K562 (cell line): Measurements from ENCODE around the gene TBC1D2. TPM values are rescaled to one million over a fixed set of nuclear protein-coding genes. Genes with fewer than 3 reads are reported as not detected.
A peak's percentile ranks its signal among the peaks of the same experiment; 100 is the strongest.

Experiments
- ATAC-seq: fragments of 200-7000 bp; cut with Tn5 transposase; 3 replicates; pipeline ENCODE4 v1.9.1; 2020; ENCODE audit warnings: moderate library complexity
- BruUV-seq: library from RNA; stranded (reverse); fragments of 400-500 nt; replicated peaks from 2 replicates; lab custom pipeline; 2021; lab: Mats Ljungman, UMichigan
- CTCF ChIA-PET: fragments of 300-600 bp; formaldehyde crosslinking; extraction: SDS; loops from one replicate; lab custom pipeline; 2021; ENCODE audit warnings: low intra/inter-chr PET ratio; lab: Yijun Ruan, JAX
- POLR2A ChIA-PET: fragments of 300-600, 350-650 bp; sonication (Branson Sonifier 250); formaldehyde crosslinking; extraction: SDS; loops from one replicate; lab custom pipeline; 2021; ENCODE audit warnings: antibody characterized with exemption, inconsistent platforms; lab: Yijun Ruan, JAX
- DNase-seq, 4 experiments: peaks; one replicate each; pipeline versions ENCODE4 v3.0.0 to v3.0.0-alpha.2; 2011 to 2018; ENCODE audit warnings: low spot score in 3 of 4, mixed read lengths in 3 of 4; ENCODE audit errors: extremely low read depth in 1 of 4
- FAIRE-seq: peaks from 2 replicates; lab custom pipeline; 2011; peaks lifted over from hg19 to GRCh38; lab: Jason Lieb, UNC
- H2AFZ ChIP-seq: 2 replicates; pipeline ENCODE4 v1.6.0; 2011; ENCODE audit warnings: low read depth, low read length, control low read depth, inconsistent platforms
- H3K27ac ChIP-seq: fragments of 200-600 bp; 3 replicates; pipeline ENCODE4 v1.8.0; 2011; ENCODE audit warnings: low read depth, mild to moderate bottlenecking, control low read depth, inconsistent platforms, low read length, moderate library complexity, mixed read lengths; ENCODE audit errors: extremely low read depth
- H3K27me3 ChIP-seq, 2 experiments: fragments of 300-600 bp in 1 of 2; 2 replicates in 1 of 2; 3 replicates in 1 of 2; pipeline versions ENCODE4 v1.6.0 to v1.8.0; 2011; ENCODE audit warnings: inconsistent platforms in 2 of 2, low read length in 2 of 2, mild to moderate bottlenecking in 1 of 2, mixed read lengths in 1 of 2, moderate library complexity in 1 of 2; ENCODE audit not compliant: control insufficient read depth in 2 of 2, insufficient read depth in 2 of 2
- H3K36me3 ChIP-seq: fragments of 300-600 bp; 3 replicates; pipeline ENCODE4 v1.8.0; 2011; ENCODE audit warnings: mild to moderate bottlenecking, low read length, inconsistent platforms; ENCODE audit not compliant: control insufficient read depth, insufficient read depth
- H3K4me1 ChIP-seq, 2 experiments: fragments of 200-600 bp in 1 of 2; replicated peaks in 1 of 2; 2 replicates in 1 of 2; 3 replicates in 1 of 2; pipeline versions ENCODE4 v1.5.1 to v1.8.0; 2011; ENCODE audit warnings: inconsistent platforms in 2 of 2, low read length in 2 of 2, mild to moderate bottlenecking in 1 of 2, mixed read lengths in 1 of 2, moderate library complexity in 1 of 2; ENCODE audit not compliant: control insufficient read depth in 2 of 2, insufficient read depth in 2 of 2
- H3K4me2 ChIP-seq: 2 replicates; pipeline ENCODE4 v1.6.1; 2011; ENCODE audit warnings: low read length, control low read depth, inconsistent platforms, mixed read lengths; ENCODE audit not compliant: insufficient read depth
- H3K4me3 ChIP-seq: fragments of 200-600 bp; sonication (generic), shearing (Covaris generic); 2 replicates; pipeline ENCODE4 v1.5.1; 2016; ENCODE audit warnings: control low read depth, inconsistent platforms
- H3K79me2 ChIP-seq: fragments of 200-600 bp; 3 replicates; pipeline ENCODE4 v1.8.0; 2011; ENCODE audit warnings: low read length, inconsistent platforms; ENCODE audit not compliant: control insufficient read depth, insufficient read depth
- H3K9ac ChIP-seq, 2 experiments: 2 replicates each; pipeline versions ENCODE4 v1.6.0 to v1.6.1; 2011; ENCODE audit warnings: low read depth in 2 of 2, low read length in 2 of 2, control low read depth in 1 of 2, inconsistent platforms in 1 of 2, mild to moderate bottlenecking in 1 of 2, mixed read lengths in 1 of 2; ENCODE audit not compliant: insufficient read depth in 1 of 2
- H3K9me1 ChIP-seq: one replicate; pipeline ENCODE4 v1.6.0; 2011; ENCODE audit warnings: inconsistent platforms, mild to moderate bottlenecking, low read length, moderate library complexity; ENCODE audit not compliant: control insufficient read depth, insufficient read depth
- H3K9me3 ChIP-seq: replicated peaks from 2 replicates; pipeline ENCODE4 v1.5.1; 2011; ENCODE audit warnings: low read depth, low read length, inconsistent platforms; ENCODE audit not compliant: control insufficient read depth, insufficient read depth
- H4K20me1 ChIP-seq: replicated peaks from 2 replicates; pipeline ENCODE4 v1.6.1; 2011; ENCODE audit warnings: low read length, inconsistent platforms, mixed read lengths; ENCODE audit not compliant: control insufficient read depth, insufficient read depth
- ARHGAP35 ChIP-seq: fragments of 450-650 bp; IDR thresholded peaks from 2 replicates; pipeline ENCODE4 v1.6.1; 2018; ENCODE audit not compliant: partially characterized antibody
- BCOR ChIP-seq: fragments of 450-650 bp; IDR thresholded peaks from 2 replicates; pipeline ENCODE4 v1.6.1; 2016
- ELF4 ChIP-seq: fragments of 450-650 bp; formaldehyde crosslinking; IDR thresholded peaks from 2 replicates; pipeline ENCODE4 v1.4.0; 2022; ENCODE audit warnings: missing genetic modification characterization
- FOXK2 ChIP-seq, 2 experiments: fragments of 450-650 bp; IDR thresholded peaks in 1 of 2; conservative IDR thresholded peaks in 1 of 2; 2 replicates each; pipeline ENCODE4 v1.6.1; 2016; ENCODE audit warnings: low read depth in 2 of 2, mild to moderate bottlenecking in 1 of 2
- HDAC1 ChIP-seq, 2 experiments: fragments of 450-650 bp; IDR thresholded peaks; 2 replicates each; pipeline ENCODE4 v1.6.1; 2016 to 2017; ENCODE audit warnings: inconsistent platforms in 1 of 2, mild to moderate bottlenecking in 1 of 2, moderate library complexity in 1 of 2
- HLTF ChIP-seq: fragments of 450-650 bp; IDR thresholded peaks from 2 replicates; pipeline ENCODE4 v1.6.1; 2016
- KDM4B ChIP-seq, 2 experiments: fragments of 450-650 bp in 1 of 2; sonication (generic) in 1 of 2; IDR thresholded peaks; 2 replicates each; pipeline ENCODE4 v1.6.1; 2016 to 2017; ENCODE audit warnings: borderline replicate concordance in 2 of 2, antibody characterized with exemption in 1 of 2, low read depth in 1 of 2, mild to moderate bottlenecking in 1 of 2
- MAFK ChIP-seq: IDR thresholded peaks from 2 replicates; pipeline ENCODE4 v1.6.1; 2011; ENCODE audit warnings: low read length, improper control_type of control experiment
- PYGO2 ChIP-seq: fragments of 450-650 bp; IDR thresholded peaks from 2 replicates; pipeline ENCODE4 v1.6.1; 2016; ENCODE audit warnings: mild to moderate bottlenecking, missing genetic modification characterization, moderate library complexity, missing compliant biosample characterization
- RCOR1 ChIP-seq, 2 experiments: IDR thresholded peaks; 2 replicates each; pipeline ENCODE4 v1.6.1; 2012; ENCODE audit warnings: low read depth in 2 of 2, low read length in 2 of 2, borderline replicate concordance in 1 of 2, improper control_type of control experiment in 1 of 2
- RHOXF2B ChIP-seq: fragments of 250-450 bp; sonication (Bioruptor Pico); conservative IDR thresholded peaks from 2 replicates; pipeline ENCODE4 v1.5.1; 2021
- SMAD1 ChIP-seq: fragments of 150-350 bp; IDR thresholded peaks from 2 replicates; pipeline ENCODE4 v1.6.1; 2014; ENCODE audit warnings: low read length, low read depth; ENCODE audit not compliant: partially characterized antibody
- ZNF444 ChIP-seq: fragments of 250-450 bp; sonication (Bioruptor Pico); IDR thresholded peaks from 2 replicates; pipeline ENCODE4 v1.4.0; 2020; ENCODE audit warnings: mild to moderate bottlenecking, moderate library complexity
- WGBS: fragments of 100-300 bp; shearing (Covaris generic); methylation state at CpG from one replicate; pipeline ENCODE4 v1.1.6; 2016; ENCODE audit warnings: low coverage, mixed read lengths; ENCODE audit not compliant: insufficient coverage; ENCODE audit errors: missing lambda C conversion rate; 5-methylcytosine and 5-hydroxymethylcytosine counted together
- in situ Hi-C: fragments of 300-500 bp; cut with MboI; formaldehyde crosslinking; loops from 4 replicates; pipeline ENCODE4 v1.15.0; 2018; ENCODE audit warnings: inconsistent platforms, mixed read lengths
- intact Hi-C: fragments of 100-400 bp; cut with micrococcal nuclease; formaldehyde crosslinking; loops from 2 replicates; pipeline ENCODE4 v1.14.2; 2022
- polyA plus RNA-seq, 8 experiments: library from polyadenylated mRNA; depleted of rRNA in 4 of 8; stranded (reverse) in 5 of 8; unstranded in 3 of 8; fragments of >200 nt; fragmentation: Nextera tagmentation in 2 of 8; fragmentation: Illumina TruSeq in 1 of 8; extraction: Ambion mirVana in 2 of 8; extraction: Trizol in 1 of 8; gene quantifications; 2 replicates each; pipeline versions ENCODE4 v1.2.1 to v1.2.3, GENCODE V29; 2011 to 2014; ENCODE audit warnings: inconsistent platforms in 1 of 8, missing spikeins in 1 of 8
- total RNA-seq, 7 experiments: library from RNA; depleted of rRNA in 6 of 7; stranded (reverse); fragments of >200 nt in 6 of 7; fragmentation: Illumina TruSeq in 2 of 7; extraction: Trizol in 2 of 7; gene quantifications; 2 replicates each; pipeline versions ENCODE4 v1.2.1 to v1.2.3, GENCODE V29; 2011 to 2021; ENCODE audit warnings: low replicate concordance in 1 of 7
- TF ChIP-seq, protein P1 (sequence below): fragments of 250-450 bp; sonication (Bioruptor Pico); IDR thresholded peaks from 2 replicates; pipeline ENCODE4 v1.6.1; 2021; ENCODE audit warnings: mild to moderate bottlenecking
- TF ChIP-seq, protein P2 (sequence below): fragments of 450-650 bp; IDR thresholded peaks from one replicate; pipeline ENCODE4 v1.6.1; 2018; ENCODE audit warnings: mild to moderate bottlenecking, moderate library complexity; ENCODE audit not compliant: partially characterized antibody
- TF ChIP-seq, protein P3 (sequence below): IDR thresholded peaks from 2 replicates; pipeline ENCODE4 v1.6.1; 2011; ENCODE audit warnings: borderline replicate concordance, low read depth, mild to moderate bottlenecking, moderate library complexity, low read length; ENCODE audit not compliant: insufficient read depth, poor library complexity, severe bottlenecking
- TF ChIP-seq, protein P4 (sequence below): IDR thresholded peaks from 2 replicates; pipeline ENCODE4 v1.6.1; 2016; ENCODE audit warnings: missing genetic modification characterization, missing compliant biosample characterization

The TBC1D2 gene
- total and polyA plus RNA-seq, 9 of the 15 experiments (the other 6 are each of a cell fraction or from before 2014, with no cell fraction given), result 0.10 to 7.0 (median 2.5) TPM

DNA sequence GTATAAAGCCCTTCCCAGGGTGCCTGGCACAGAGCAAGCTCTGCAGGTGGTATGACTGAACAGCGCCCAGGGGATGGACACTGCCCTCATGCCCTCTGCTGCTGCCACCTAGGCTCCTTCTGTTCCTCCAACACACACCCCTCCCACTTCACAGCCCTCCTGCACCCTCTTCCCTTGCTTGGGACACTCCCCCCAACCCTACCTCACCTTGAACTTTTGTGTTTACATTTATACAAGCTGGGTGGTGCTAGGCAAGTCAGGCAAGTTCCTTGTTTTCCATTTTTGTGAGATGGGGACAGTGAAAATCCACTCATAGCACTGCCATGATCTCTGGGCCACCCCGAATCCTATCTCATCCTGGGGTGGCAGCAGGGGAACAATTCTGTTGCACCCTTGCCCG is 44.2 kb downstream of the TBC1D2 start:
- Histone ChIP-seq H3K9me3 (no peaks in the 10 kb centered on the region), H4K20me1 (no peaks in the 10 kb centered on the region), H3K4me1 (peaks cover 1 to 14% of the 10 kb centered on the region in 2 experiments; a peak in 4 of 5 replicates), H3K9ac (peak overlapping the region in 1 of 2 experiments; percentile 48; a peak in 1 of 4 replicates), H2AFZ (no peak overlapping the region), H3K27ac (no peak overlapping the region), H3K4me3 (no peak overlapping the region), H3K36me3 (peaks cover 5% of the 10 kb centered on the region; the same call in 1 of the 3 replicates), H3K9me1 (no peaks in the 10 kb centered on the region), H3K79me2 (no peaks in the 10 kb centered on the region), H3K4me2 (no peak overlapping the region), H3K27me3 (no peaks in the 10 kb centered on the region)
- in situ Hi-C loops (no loop called here), intact Hi-C loops (no loop called here)
- TF ChIP-seq PYGO2 (tag) (no peak), HLTF (no peak), FOXK2 (conservative IDR thresholded peaks at IDR 0.05 in 1 of 2, IDR thresholded peaks at IDR 0.05 in 1 of 2; ENCODE audit: low read depth in 2 of 2) (no peak), ELF4 (CRISPR knock-in tag) (no peak), RCOR1 (IDR thresholded peaks at IDR 0.05; ENCODE audit: borderline replicate concordance in 1 of 2, low read depth in 2 of 2, low read length in 2 of 2) (no peak), MAFK (no peak), BCOR (no peak), RHOXF2B (CRISPR knock-in tag) (no peak), ARHGAP35 (no peak), SMAD1 (no peak), KDM4B (IDR thresholded peaks at IDR 0.05; ENCODE audit: borderline replicate concordance in 2 of 2, low read depth in 1 of 2) (no peak), HDAC1 (IDR thresholded peaks at IDR 0.05) (no peak), ZNF444 (CRISPR knock-in tag) (no peak)
- TF ChIP-seq, protein P1, sequence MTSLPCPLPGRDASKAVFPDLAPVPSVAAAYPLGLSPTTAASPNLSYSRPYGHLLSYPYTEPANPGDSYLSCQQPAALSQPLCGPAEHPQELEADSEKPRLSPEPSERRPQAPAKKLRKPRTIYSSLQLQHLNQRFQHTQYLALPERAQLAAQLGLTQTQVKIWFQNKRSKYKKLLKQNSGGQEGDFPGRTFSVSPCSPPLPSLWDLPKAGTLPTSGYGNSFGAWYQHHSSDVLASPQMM (CRISPR knock-in tag), result no peak
- TF ChIP-seq, protein P2, sequence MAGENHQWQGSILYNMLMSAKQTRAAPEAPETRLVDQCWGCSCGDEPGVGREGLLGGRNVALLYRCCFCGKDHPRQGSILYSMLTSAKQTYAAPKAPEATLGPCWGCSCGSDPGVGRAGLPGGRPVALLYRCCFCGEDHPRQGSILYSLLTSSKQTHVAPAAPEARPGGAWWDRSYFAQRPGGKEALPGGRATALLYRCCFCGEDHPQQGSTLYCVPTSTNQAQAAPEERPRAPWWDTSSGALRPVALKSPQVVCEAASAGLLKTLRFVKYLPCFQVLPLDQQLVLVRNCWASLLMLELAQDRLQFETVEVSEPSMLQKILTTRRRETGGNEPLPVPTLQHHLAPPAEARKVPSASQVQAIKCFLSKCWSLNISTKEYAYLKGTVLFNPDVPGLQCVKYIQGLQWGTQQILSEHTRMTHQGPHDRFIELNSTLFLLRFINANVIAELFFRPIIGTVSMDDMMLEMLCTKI, result no peak
- TF ChIP-seq, protein P3, sequence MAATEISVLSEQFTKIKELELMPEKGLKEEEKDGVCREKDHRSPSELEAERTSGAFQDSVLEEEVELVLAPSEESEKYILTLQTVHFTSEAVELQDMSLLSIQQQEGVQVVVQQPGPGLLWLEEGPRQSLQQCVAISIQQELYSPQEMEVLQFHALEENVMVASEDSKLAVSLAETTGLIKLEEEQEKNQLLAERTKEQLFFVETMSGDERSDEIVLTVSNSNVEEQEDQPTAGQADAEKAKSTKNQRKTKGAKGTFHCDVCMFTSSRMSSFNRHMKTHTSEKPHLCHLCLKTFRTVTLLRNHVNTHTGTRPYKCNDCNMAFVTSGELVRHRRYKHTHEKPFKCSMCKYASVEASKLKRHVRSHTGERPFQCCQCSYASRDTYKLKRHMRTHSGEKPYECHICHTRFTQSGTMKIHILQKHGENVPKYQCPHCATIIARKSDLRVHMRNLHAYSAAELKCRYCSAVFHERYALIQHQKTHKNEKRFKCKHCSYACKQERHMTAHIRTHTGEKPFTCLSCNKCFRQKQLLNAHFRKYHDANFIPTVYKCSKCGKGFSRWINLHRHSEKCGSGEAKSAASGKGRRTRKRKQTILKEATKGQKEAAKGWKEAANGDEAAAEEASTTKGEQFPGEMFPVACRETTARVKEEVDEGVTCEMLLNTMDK, result no peak
- TF ChIP-seq, protein P4, sequence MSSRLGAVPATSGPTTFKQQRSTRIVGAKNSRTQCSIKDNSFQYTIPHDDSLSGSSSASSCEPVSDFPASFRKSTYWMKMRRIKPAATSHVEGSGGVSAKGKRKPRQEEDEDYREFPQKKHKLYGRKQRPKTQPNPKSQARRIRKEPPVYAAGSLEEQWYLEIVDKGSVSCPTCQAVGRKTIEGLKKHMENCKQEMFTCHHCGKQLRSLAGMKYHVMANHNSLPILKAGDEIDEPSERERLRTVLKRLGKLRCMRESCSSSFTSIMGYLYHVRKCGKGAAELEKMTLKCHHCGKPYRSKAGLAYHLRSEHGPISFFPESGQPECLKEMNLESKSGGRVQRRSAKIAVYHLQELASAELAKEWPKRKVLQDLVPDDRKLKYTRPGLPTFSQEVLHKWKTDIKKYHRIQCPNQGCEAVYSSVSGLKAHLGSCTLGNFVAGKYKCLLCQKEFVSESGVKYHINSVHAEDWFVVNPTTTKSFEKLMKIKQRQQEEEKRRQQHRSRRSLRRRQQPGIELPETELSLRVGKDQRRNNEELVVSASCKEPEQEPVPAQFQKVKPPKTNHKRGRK (tag), result no peak
- WGBS, result 90% methylated on average over 2 of the region's 3 CpGs
- POLR2A ChIA-PET, result interaction anchor here (1.0 kb wide), 1 partner anchor 10 kb away, joined by 5 read pairs; no protein-coding TSS in a partner anchor
- ATAC-seq, result no peak
- CTCF ChIA-PET, result no interaction called here
- no TSS peak for BruUV-seq
- DNase-seq, result no peak
- FAIRE-seq, result peak; percentile 6
